ENCODE results near the gene PTPRM.

Gene PTPRM

DNA sequence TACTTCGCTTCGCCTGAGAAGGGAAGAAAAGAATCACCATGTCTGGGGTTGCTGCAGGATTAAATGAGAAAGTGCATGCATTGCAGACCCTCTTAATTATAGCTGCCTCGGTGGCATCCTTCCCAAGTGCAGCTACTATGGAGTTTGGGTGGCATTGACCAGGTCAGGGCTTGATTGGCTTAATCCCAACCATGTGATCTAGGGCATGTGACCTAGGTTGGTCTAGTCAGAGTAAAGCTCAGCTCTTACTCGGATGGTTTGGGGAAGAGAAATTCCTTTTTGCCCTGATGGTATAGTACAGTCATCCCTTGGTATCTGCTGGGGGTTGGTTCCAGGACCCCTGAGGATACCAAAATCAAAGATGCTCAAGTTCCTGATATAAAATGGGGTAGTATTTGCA lies 863.9 kb downstream of the PTPRM start:
- TF ChIP-seq GLIS2 (tag by site-specific recombination; IDR thresholded peaks at IDR 0.05) (no peak), GLI2 (tag by site-specific recombination; IDR thresholded peaks at IDR 0.05; ENCODE audit: borderline replicate concordance, low read depth) (no peak), GLI4 (tag by site-specific recombination; IDR thresholded peaks at IDR 0.05) (no peak), SCRT2 (tag by site-specific recombination; IDR thresholded peaks at IDR 0.05) (no peak), YY2 (tag by site-specific recombination; IDR thresholded peaks at IDR 0.05) (no peak), FEZF1 (tag by site-specific recombination; IDR thresholded peaks at IDR 0.05) (no peak), ZNF677 (tag by site-specific recombination; IDR thresholded peaks at IDR 0.05) (no peak), ZFP41 (tag by site-specific recombination; IDR thresholded peaks at IDR 0.05; ENCODE audit: borderline replicate concordance) (no peak)
- ChIA-PET CTCF (no interaction called here), POLR2A (no interaction called here)
- Histone ChIP-seq H3K36me3 (ENCODE audit: control insufficient read depth in 2 of 2, insufficient read depth in 1 of 2, low read length in 2 of 2) (no peaks in the 10 kb centered on the region), H3K9me3 (ENCODE audit: control insufficient read depth, insufficient read depth, low read depth, low read length) (no peaks in the 10 kb centered on the region), H3K4me3 (ENCODE audit: low read depth, low read length) (no peak overlapping the region), H3K4me1 (ENCODE audit: control insufficient read depth, insufficient read depth, low read length) (no peaks in the 10 kb centered on the region), H3K27ac (ENCODE audit: extremely low read depth, low read depth, low read length) (no peak overlapping the region)

DNA sequence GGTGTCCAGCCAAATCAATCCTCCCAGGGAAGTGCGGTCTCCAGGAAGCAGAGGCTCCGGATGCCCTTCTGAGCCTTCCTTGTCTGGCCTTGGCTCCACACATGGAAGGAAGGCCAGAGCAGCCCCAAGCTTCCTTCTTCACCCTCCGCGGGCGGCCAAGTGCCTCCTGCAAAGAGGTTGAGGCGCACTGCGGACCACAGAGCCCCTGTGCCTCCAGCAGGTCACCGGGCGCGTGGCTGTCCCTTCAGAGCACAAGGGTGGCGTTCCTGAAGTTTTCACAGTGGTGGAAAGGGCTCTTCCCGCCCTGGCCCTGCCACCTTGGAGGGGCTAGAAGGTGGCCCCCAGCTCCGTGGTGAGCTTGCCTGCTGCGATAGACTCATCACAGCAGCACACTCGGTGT lies 866.2 kb downstream of the PTPRM start:
- Histone ChIP-seq H3K36me3 (ENCODE audit: control insufficient read depth in 2 of 2, insufficient read depth in 1 of 2, low read length in 2 of 2) (no peaks in the 10 kb centered on the region), H3K9me3 (ENCODE audit: control insufficient read depth, insufficient read depth, low read depth, low read length) (no peaks in the 10 kb centered on the region), H3K27ac (ENCODE audit: extremely low read depth, low read depth, low read length) (no peak overlapping the region), H3K4me3 (ENCODE audit: low read depth, low read length) (no peak overlapping the region), H3K4me1 (ENCODE audit: control insufficient read depth, insufficient read depth, low read length) (no peaks in the 10 kb centered on the region)
- ChIA-PET CTCF (no interaction called here), POLR2A (no interaction called here)
- TF ChIP-seq ZNF10 (tag by site-specific recombination; IDR thresholded peaks at IDR 0.05), result no peak
- TF ChIP-seq YY1 (tag by site-specific recombination; IDR thresholded peaks at IDR 0.05), result no peak
- TF ChIP-seq PRDM1 (tag by site-specific recombination; IDR thresholded peaks at IDR 0.05), result no peak
- TF ChIP-seq ZNF292 (tag by site-specific recombination; IDR thresholded peaks at IDR 0.05; ENCODE audit: borderline replicate concordance, low read depth), result no peak
- no peak for TF ChIP-seq ZBTB7A (tag by site-specific recombination; IDR thresholded peaks at IDR 0.05; ENCODE audit: low read depth)
- TF ChIP-seq ZNF776 (tag by site-specific recombination; IDR thresholded peaks at IDR 0.05; ENCODE audit: borderline replicate concordance), result no peak
- no peak for TF ChIP-seq ZNF302 (tag by site-specific recombination; IDR thresholded peaks at IDR 0.05; ENCODE audit: low read depth)
- no peak for TF ChIP-seq ZNF626 (tag by site-specific recombination; IDR thresholded peaks at IDR 0.05)
- TF ChIP-seq KLF1 (tag by site-specific recombination; IDR thresholded peaks at IDR 0.05), result no peak
- TF ChIP-seq ZNF114 (tag by site-specific recombination; IDR thresholded peaks at IDR 0.05), result no peak
- no peak for TF ChIP-seq ZNF791 (tag by site-specific recombination; IDR thresholded peaks at IDR 0.05)
- TF ChIP-seq, protein P1, sequence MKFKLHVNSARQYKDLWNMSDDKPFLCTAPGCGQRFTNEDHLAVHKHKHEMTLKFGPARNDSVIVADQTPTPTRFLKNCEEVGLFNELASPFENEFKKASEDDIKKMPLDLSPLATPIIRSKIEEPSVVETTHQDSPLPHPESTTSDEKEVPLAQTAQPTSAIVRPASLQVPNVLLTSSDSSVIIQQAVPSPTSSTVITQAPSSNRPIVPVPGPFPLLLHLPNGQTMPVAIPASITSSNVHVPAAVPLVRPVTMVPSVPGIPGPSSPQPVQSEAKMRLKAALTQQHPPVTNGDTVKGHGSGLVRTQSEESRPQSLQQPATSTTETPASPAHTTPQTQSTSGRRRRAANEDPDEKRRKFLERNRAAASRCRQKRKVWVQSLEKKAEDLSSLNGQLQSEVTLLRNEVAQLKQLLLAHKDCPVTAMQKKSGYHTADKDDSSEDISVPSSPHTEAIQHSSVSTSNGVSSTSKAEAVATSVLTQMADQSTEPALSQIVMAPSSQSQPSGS (tag by site-specific recombination; IDR thresholded peaks at IDR 0.05; ENCODE audit: low read depth), result no peak
- no peak for TF ChIP-seq ZNF664 (tag by site-specific recombination; IDR thresholded peaks at IDR 0.05)
- TF ChIP-seq ZNF184 (tag by site-specific recombination; IDR thresholded peaks at IDR 0.05), result no peak
- TF ChIP-seq ZNF76 (tag by site-specific recombination; IDR thresholded peaks at IDR 0.05; ENCODE audit: borderline replicate concordance, low read depth), result no peak
- TF ChIP-seq ZNF169 (tag by site-specific recombination; IDR thresholded peaks at IDR 0.05), result no peak
- no peak for TF ChIP-seq YY2 (tag by site-specific recombination; IDR thresholded peaks at IDR 0.05)

DNA sequence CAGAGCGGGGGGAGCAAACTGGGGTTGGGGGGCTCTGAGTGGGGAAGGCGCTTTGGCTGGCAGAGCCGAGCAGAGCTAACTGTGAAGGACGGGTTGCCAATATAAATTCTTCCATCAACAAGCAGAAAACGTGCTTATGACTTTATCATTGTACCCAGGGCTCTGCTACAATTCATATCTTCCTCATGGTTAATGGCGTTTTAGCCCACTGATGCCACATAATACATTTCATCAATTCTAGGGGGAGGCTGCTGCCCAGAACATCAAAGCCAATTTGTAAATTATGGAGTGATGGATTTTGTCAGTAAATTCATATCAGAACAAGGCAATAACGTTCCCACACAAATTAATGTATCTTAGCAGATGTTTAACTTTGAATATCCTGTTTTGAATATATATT lies 866.7 kb downstream of the PTPRM start:
- no peaks in the 10 kb centered on the region for H3K36me3 ChIP-seq (ENCODE audit: control insufficient read depth in 2 of 2, insufficient read depth in 1 of 2, low read length in 2 of 2)
- ChIA-PET POLR2A (no interaction called here), CTCF (no interaction called here)
- no peak overlapping the region for H3K4me3 ChIP-seq (ENCODE audit: low read depth, low read length)
- H3K4me1 ChIP-seq (ENCODE audit: control insufficient read depth, insufficient read depth, low read length), result no peaks in the 10 kb centered on the region
- H3K27ac ChIP-seq (ENCODE audit: extremely low read depth, low read depth, low read length), result no peak overlapping the region
- no peaks in the 10 kb centered on the region for H3K9me3 ChIP-seq (ENCODE audit: control insufficient read depth, insufficient read depth, low read depth, low read length)
- TF ChIP-seq ZNF37A (tag by site-specific recombination; IDR thresholded peaks at IDR 0.05), result no peak
- no peak for TF ChIP-seq ZNF221 (tag by site-specific recombination; IDR thresholded peaks at IDR 0.05; ENCODE audit: borderline replicate concordance)
- TF ChIP-seq BCL11B (tag by site-specific recombination; IDR thresholded peaks at IDR 0.05; ENCODE audit: low read depth), result no peak
- TF ChIP-seq, protein P2, sequence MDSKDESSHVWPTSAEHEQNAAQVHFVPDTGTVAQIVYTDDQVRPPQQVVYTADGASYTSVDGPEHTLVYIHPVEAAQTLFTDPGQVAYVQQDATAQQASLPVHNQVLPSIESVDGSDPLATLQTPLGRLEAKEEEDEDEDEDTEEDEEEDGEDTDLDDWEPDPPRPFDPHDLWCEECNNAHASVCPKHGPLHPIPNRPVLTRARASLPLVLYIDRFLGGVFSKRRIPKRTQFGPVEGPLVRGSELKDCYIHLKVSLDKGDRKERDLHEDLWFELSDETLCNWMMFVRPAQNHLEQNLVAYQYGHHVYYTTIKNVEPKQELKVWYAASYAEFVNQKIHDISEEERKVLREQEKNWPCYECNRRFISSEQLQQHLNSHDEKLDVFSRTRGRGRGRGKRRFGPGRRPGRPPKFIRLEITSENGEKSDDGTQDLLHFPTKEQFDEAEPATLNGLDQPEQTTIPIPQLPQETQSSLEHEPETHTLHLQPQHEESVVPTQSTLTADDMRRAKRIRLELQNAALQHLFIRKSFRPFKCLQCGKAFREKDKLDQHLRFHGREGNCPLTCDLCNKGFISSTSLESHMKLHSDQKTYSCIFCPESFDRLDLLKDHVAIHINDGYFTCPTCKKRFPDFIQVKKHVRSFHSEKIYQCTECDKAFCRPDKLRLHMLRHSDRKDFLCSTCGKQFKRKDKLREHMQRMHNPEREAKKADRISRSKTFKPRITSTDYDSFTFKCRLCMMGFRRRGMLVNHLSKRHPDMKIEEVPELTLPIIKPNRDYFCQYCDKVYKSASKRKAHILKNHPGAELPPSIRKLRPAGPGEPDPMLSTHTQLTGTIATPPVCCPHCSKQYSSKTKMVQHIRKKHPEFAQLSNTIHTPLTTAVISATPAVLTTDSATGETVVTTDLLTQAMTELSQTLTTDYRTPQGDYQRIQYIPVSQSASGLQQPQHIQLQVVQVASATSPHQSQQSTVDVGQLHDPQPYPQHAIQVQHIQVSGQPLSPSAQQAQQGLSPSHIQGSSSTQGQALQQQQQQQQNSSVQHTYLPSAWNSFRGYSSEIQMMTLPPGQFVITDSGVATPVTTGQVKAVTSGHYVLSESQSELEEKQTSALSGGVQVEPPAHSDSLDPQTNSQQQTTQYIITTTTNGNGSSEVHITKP (tag by site-specific recombination; IDR thresholded peaks at IDR 0.05), result no peak
- TF ChIP-seq ZNF843 (tag by site-specific recombination; IDR thresholded peaks at IDR 0.05), result no peak

All from HEK293 (cell line).